Peyer's patch (tissue), 4 donors: Measurements from ENCODE around the gene LRFN5. TPM values are rescaled to one million over a fixed set of nuclear protein-coding genes. Genes with fewer than 3 reads are reported as not detected.
"Not testable (repeated sequence)": the region's sequence is repeated elsewhere in the genome, so short reads cannot be mapped to it uniquely, and the experiment has no call there.

ENCODE experiments used
- DNase-seq, 3 donors: peaks; one replicate each; pipeline ENCODE4 v3.0.0-alpha.2; 2017 to 2019
- H3K27ac ChIP-seq, 4 donors: fragments of 200-600 bp; sonication (generic); one replicate each; pipeline ENCODE4 v1.5.1; 2016 to 2019
- H3K27me3 ChIP-seq, 2 donors: fragments of 200-600 bp; sonication (generic); one replicate each; pipeline ENCODE4 v1.5.1; 2019
- H3K36me3 ChIP-seq, 3 donors: fragments of 200-600 bp; sonication (generic); one replicate each; pipeline ENCODE4 v1.5.1; 2016 to 2019
- H3K4me1 ChIP-seq, 4 donors: fragments of 200-600 bp; sonication (generic); one replicate each; pipeline ENCODE4 v1.5.1; 2016 to 2019
- H3K4me3 ChIP-seq, 4 donors: fragments of 200-600 bp; sonication (generic); 1 replicate in 3 of 4; 2 replicates in 1 of 4; pipeline ENCODE4 v1.5.1; 2016 to 2019; ENCODE audit warnings: mild to moderate bottlenecking in 1 of 4
- H3K9me3 ChIP-seq, 4 donors: fragments of 200-600 bp; sonication (generic); one replicate each; pipeline ENCODE4 v1.5.1; 2016 to 2019; ENCODE audit warnings: mild to moderate bottlenecking in 1 of 4
- POLR2A ChIP-seq, 2 donors: fragments of 450-650 bp; IDR thresholded peaks; one replicate each; pipeline ENCODE4 v1.5.1; 2017; ENCODE audit warnings: antibody characterized with exemption in 2 of 2, mild to moderate bottlenecking in 2 of 2, moderate library complexity in 2 of 2
- total RNA-seq, 4 donors: library from RNA; depleted of rRNA; stranded (reverse); fragments of >200 nt; gene quantifications; one replicate each; pipeline ENCODE4 v1.1.0, GENCODE V29; 2016
- TF ChIP-seq, protein P1 (sequence below), 6 experiments: fragments of 450-650 bp in 4 of 6; fragments of 200-600 bp in 2 of 6; sonication (generic) in 1 of 6; IDR thresholded peaks; one replicate each; pipeline ENCODE4 v1.5.1; 2017 to 2019; ENCODE audit warnings: antibody characterized with exemption in 6 of 6, mild to moderate bottlenecking in 3 of 6, moderate library complexity in 1 of 6

Gene LRFN5
- total RNA-seq, 4 donors from 2014 or later, result 0.67 to 2.5 (median 1.7) TPM; not detected in 1

- DNase-seq, result no peak
Measured at GRCh38 chr14:41739203-41739602, 132.5 kb downstream of the LRFN5 start.

GRCh38 chr14:41743140-41743539 lies 136.5 kb downstream of the LRFN5 start:
- H3K4me3 ChIP-seq, result no peak overlapping the region
- H3K27me3 ChIP-seq, result no peaks in the 10 kb centered on the region
- no peak for TF ChIP-seq POLR2A (IDR thresholded peaks at IDR 0.05)
- TF ChIP-seq, protein P1, sequence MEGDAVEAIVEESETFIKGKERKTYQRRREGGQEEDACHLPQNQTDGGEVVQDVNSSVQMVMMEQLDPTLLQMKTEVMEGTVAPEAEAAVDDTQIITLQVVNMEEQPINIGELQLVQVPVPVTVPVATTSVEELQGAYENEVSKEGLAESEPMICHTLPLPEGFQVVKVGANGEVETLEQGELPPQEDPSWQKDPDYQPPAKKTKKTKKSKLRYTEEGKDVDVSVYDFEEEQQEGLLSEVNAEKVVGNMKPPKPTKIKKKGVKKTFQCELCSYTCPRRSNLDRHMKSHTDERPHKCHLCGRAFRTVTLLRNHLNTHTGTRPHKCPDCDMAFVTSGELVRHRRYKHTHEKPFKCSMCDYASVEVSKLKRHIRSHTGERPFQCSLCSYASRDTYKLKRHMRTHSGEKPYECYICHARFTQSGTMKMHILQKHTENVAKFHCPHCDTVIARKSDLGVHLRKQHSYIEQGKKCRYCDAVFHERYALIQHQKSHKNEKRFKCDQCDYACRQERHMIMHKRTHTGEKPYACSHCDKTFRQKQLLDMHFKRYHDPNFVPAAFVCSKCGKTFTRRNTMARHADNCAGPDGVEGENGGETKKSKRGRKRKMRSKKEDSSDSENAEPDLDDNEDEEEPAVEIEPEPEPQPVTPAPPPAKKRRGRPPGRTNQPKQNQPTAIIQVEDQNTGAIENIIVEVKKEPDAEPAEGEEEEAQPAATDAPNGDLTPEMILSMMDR (IDR thresholded peaks at IDR 0.05), result no peak

More at GRCh38 chr14:41739203-41739602, 132.5 kb downstream of the LRFN5 start:
- no peaks in the 10 kb centered on the region for H3K27me3 ChIP-seq
- H3K36me3 ChIP-seq, result no peaks in the 10 kb centered on the region
- TF ChIP-seq POLR2A (IDR thresholded peaks at IDR 0.05), result no peak
- TF ChIP-seq, protein P1 (IDR thresholded peaks at IDR 0.05), result no peak
- H3K4me3 ChIP-seq, result no peak overlapping the region
- no peaks in the 10 kb centered on the region for H3K4me1 ChIP-seq
- H3K27ac ChIP-seq, result no peak overlapping the region
- peaks cover 0 to 3% (median 0%) of the 10 kb centered on the region in 4 donors for H3K9me3 ChIP-seq

GRCh38 chr14:41749429-41749828 lies 142.8 kb downstream of the LRFN5 start:
- no peaks in the 10 kb centered on the region for H3K4me1 ChIP-seq
- no peak for DNase-seq
- no peak overlapping the region for H3K27ac ChIP-seq
- no peaks in the 10 kb centered on the region for H3K36me3 ChIP-seq
- TF ChIP-seq, protein P1 (IDR thresholded peaks at IDR 0.05), result no peak
- TF ChIP-seq POLR2A (IDR thresholded peaks at IDR 0.05), result no peak
- H3K27me3 ChIP-seq, result no peaks in the 10 kb centered on the region
- no peaks in the 10 kb centered on the region for H3K9me3 ChIP-seq
- peak overlapping the region in 3 of 4 donors; percentile 7 to 21 (median 16) for H3K4me3 ChIP-seq

More at GRCh38 chr14:41743140-41743539, 136.5 kb downstream of the LRFN5 start:
- Histone ChIP-seq H3K27ac (no peak overlapping the region), H3K36me3 (no peaks in the 10 kb centered on the region), H3K4me1 (no peaks in the 10 kb centered on the region), H3K9me3 (peaks cover 0 to 3% (median 0%) of the 10 kb centered on the region in 4 donors)
- no peak for DNase-seq

GRCh38 chr14:41750575-41750974 lies 143.9 kb downstream of the LRFN5 start:
- not testable (repeated sequence) for H3K4me1 ChIP-seq, H3K4me3 ChIP-seq, H3K27ac ChIP-seq, H3K27me3 ChIP-seq, H3K36me3 ChIP-seq, H3K9me3 ChIP-seq, DNase-seq

DNA sequence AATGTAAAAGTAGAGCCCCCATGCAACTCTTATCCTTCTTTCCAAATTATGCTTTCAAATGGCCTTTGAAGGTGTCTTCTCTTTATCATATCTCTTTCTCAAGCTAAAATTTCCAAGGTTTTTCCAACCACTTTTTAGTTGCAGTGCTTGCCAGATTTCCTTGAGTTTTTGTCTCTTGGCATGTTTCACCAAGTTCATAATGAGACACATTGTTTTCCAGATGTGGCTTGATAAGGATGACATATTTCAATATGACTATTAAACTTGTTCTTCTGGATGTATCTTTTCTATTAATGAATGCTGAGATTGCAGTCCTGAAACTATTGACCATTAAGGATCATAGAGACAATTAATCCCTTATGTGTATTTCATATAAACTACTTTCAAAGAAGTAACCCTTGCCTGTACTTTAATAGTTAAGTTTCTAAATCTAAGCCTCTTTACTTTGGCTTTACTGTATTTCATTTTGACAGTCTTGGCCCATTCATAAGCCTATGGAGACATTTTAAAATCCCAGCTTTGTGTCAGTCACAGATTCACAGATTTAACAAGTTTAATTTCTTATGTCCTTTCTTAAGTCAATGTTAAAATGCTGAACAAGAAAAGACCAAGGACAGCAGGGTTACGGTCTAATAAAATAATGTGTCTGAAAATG lies 151.5 kb downstream of the LRFN5 start:
- H3K4me3 ChIP-seq, result no peak overlapping the region
- H3K27ac ChIP-seq, result no peak overlapping the region
- TF ChIP-seq, protein P1 (IDR thresholded peaks at IDR 0.05), result no peak
- TF ChIP-seq POLR2A (IDR thresholded peaks at IDR 0.05), result no peak
- no peaks in the 10 kb centered on the region for H3K36me3 ChIP-seq
- no peaks in the 10 kb centered on the region for H3K4me1 ChIP-seq
- DNase-seq, result no peak
- no peaks in the 10 kb centered on the region for H3K27me3 ChIP-seq
- no peaks in the 10 kb centered on the region for H3K9me3 ChIP-seq

DNA sequence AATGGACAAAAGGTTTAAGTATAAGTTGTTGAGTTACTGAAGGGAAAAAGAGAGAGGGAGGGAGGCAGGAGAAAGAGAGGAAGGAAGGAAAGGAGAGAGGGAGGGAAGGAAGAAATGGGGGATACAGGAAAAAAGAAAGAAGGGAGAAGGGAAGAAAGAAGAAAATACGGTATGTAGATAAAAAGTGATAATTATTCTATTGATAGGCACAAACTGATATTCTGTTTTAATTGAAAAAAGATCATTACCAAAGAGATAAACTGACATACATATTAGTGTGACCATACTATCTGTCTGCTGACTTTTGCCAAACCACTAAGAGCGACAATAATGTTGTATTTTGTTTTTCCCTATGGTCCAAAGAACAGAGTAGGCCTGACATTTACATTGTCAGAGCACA lies 154.5 kb downstream of the LRFN5 start:
- no peak for TF ChIP-seq POLR2A (IDR thresholded peaks at IDR 0.05)
- TF ChIP-seq, protein P1 (IDR thresholded peaks at IDR 0.05), result no peak
- Histone ChIP-seq H3K36me3 (no peaks in the 10 kb centered on the region), H3K4me1 (no peaks in the 10 kb centered on the region), H3K9me3 (no peaks in the 10 kb centered on the region), H3K4me3 (no peak overlapping the region), H3K27me3 (no peaks in the 10 kb centered on the region), H3K27ac (no peak overlapping the region)
- no peak for DNase-seq
